Measurements from ENCODE around the gene CYREN. TPM values are rescaled to one million over a fixed set of nuclear protein-coding genes. Genes with fewer than 3 reads are reported as not detected.
"Not testable (repeated sequence)": the region's sequence is repeated elsewhere in the genome, so short reads cannot be mapped to it uniquely, and the experiment has no call there.

CYREN gene
- polyA plus RNA-seq, 1 donor: 66.8 TPM

GRCh38 chr7:135160098-135160857 lies 10.2 kb downstream of the CYREN start:
- no peak for DNase-seq

- DNase-seq: no peak
Measured at GRCh38 chr7:135159359-135160085, 11.0 kb downstream of the CYREN start.

- no peak for DNase-seq
Measured at GRCh38 chr7:135158874-135159273, 11.6 kb downstream of the CYREN start.

GRCh38 chr7:135158141-135158655 lies 12.3 kb downstream of the CYREN start:
- no peak for DNase-seq

- no peak for DNase-seq
Measured at GRCh38 chr7:135156290-135156689, 14.2 kb downstream of the CYREN start.

- no peak for DNase-seq
Measured at GRCh38 chr7:135154734-135155133, 15.8 kb downstream of the CYREN start.

- DNase-seq: no peak
Measured at GRCh38 chr7:135152442-135152841, 18.1 kb downstream of the CYREN start.

GRCh38 chr7:135151533-135151932 lies 19.0 kb downstream of the CYREN start:
- DNase-seq: no peak

GRCh38 chr7:135151132-135151531 lies 19.4 kb downstream of the CYREN start:
- no peak for DNase-seq

GRCh38 chr7:135150072-135150782 lies 20.3 kb downstream of the CYREN start:
- no peak for DNase-seq

GRCh38 chr7:135147899-135148721 lies 22.4 kb downstream of the CYREN start, which contains the start of gene TMEM140:
Gene TMEM140, plus strand, starts transcription at chr7:135148072. Its CDS starts 16,370 bp downstream, at chr7:135164442.
- DNase-seq: no peak

GRCh38 chr7:135147341-135147898 lies 23.1 kb downstream of the CYREN start:
- DNase-seq: no peak

- DNase-seq: no peak
Measured at GRCh38 chr7:135143885-135144668, 26.4 kb downstream of the CYREN start.

GRCh38 chr7:135129579-135129978 lies 40.9 kb downstream of the CYREN start:
- no peak for DNase-seq

- DNase-seq: no peak
Measured at GRCh38 chr7:135128931-135129330, 41.6 kb downstream of the CYREN start.

GRCh38 chr7:135124631-135125030 lies 45.9 kb downstream of the CYREN start:
- DNase-seq: not testable (repeated sequence)

GRCh38 chr7:135121868-135122267 lies 48.6 kb downstream of the CYREN start:
- no peak for DNase-seq

- no peak for DNase-seq
Measured at GRCh38 chr7:135117096-135117495, 53.4 kb downstream of the CYREN start.
